Hepatocyte (in vitro differentiated cells): ENCODE measurements around the gene UBIAD1. TPM values are rescaled to one million over a fixed set of nuclear protein-coding genes. Genes with fewer than 3 reads are reported as not detected.

Source experiments
- DNase-seq: peaks from one replicate; pipeline ENCODE4 v3.0.0-alpha.2; 2016; ENCODE audit warnings: low spot score
- H2AFZ ChIP-seq: fragments of 200-600 bp; sonication (generic); 2 replicates; pipeline ENCODE4 v1.6.0; 2016; ENCODE audit warnings: antibody characterized with exemption, mild to moderate bottlenecking
- H3K27ac ChIP-seq: fragments of 200-600 bp; sonication (generic); 2 replicates; pipeline ENCODE4 v1.5.1; 2016; ENCODE audit warnings: mild to moderate bottlenecking
- H3K27me3 ChIP-seq: fragments of 200-600 bp; sonication (generic); 2 replicates; pipeline ENCODE4 v1.6.1; 2016
- H3K36me3 ChIP-seq: fragments of 200-600 bp; sonication (generic); replicated peaks from 2 replicates; pipeline ENCODE4 v1.5.1; 2016; ENCODE audit warnings: low read depth; ENCODE audit not compliant: insufficient read depth
- H3K4me1 ChIP-seq: fragments of 200-600 bp; sonication (generic); 2 replicates; pipeline ENCODE4 v1.5.1; 2016; ENCODE audit warnings: mild to moderate bottlenecking, moderate library complexity; ENCODE audit not compliant: insufficient read depth
- H3K4me2 ChIP-seq: fragments of 200-600 bp; sonication (generic); 2 replicates; pipeline ENCODE4 v1.6.0; 2016
- H3K4me3 ChIP-seq: fragments of 200-600 bp; sonication (generic); 2 replicates; pipeline ENCODE4 v1.5.1; 2016; ENCODE audit warnings: mild to moderate bottlenecking
- H3K79me2 ChIP-seq: fragments of 200-600 bp; sonication (generic); 2 replicates; pipeline ENCODE4 v1.6.0; 2017; ENCODE audit warnings: mild to moderate bottlenecking
- H3K9me2 ChIP-seq: fragments of 200-600 bp; sonication (generic); replicated peaks from 2 replicates; pipeline ENCODE4 v1.6.0; 2017; ENCODE audit warnings: mild to moderate bottlenecking; ENCODE audit not compliant: insufficient read depth
- H3K9me3 ChIP-seq: fragments of 200-600 bp; sonication (generic); 2 replicates; pipeline ENCODE4 v1.5.1; 2016; ENCODE audit warnings: low read depth, mild to moderate bottlenecking
- H4K20me1 ChIP-seq: fragments of 200-600 bp; sonication (generic); 2 replicates; pipeline ENCODE4 v1.6.0; 2016; ENCODE audit warnings: mild to moderate bottlenecking; ENCODE audit not compliant: insufficient read depth, poor library complexity, severe bottlenecking
- CTCF ChIP-seq: fragments of 200-600 bp; sonication (generic); IDR thresholded peaks from 2 replicates; pipeline ENCODE4 v1.5.1; 2016; ENCODE audit warnings: antibody characterized with exemption, mild to moderate bottlenecking; ENCODE audit not compliant: poor library complexity
- EZH2 ChIP-seq: fragments of 200-600 bp; sonication (generic); IDR thresholded peaks from 2 replicates; pipeline ENCODE4 v1.6.1; 2016; ENCODE audit warnings: antibody characterized with exemption, mild to moderate bottlenecking, borderline replicate concordance
- EZH2phosphoT487 ChIP-seq: fragments of 200-600 bp; sonication (generic); IDR thresholded peaks from one replicate; pipeline ENCODE4 v1.6.1; 2018; ENCODE audit warnings: antibody characterized with exemption, mild to moderate bottlenecking, low read depth, moderate library complexity; ENCODE audit not compliant: unreplicated experiment, severe bottlenecking
- WGBS: methylation state at CpG from one replicate; pipeline ENCODE4 v1.1.6; 2016; ENCODE audit warnings: low lambda C conversion rate; ENCODE audit errors: missing lambda C conversion rate; 5-methylcytosine and 5-hydroxymethylcytosine counted together
- polyA plus RNA-seq: library from polyadenylated mRNA; unstranded; fragments of >200 nt; fragmentation: Nextera tagmentation; extraction: Ambion mirVana; gene quantifications from 2 replicates; pipeline ENCODE4 v1.2.1, GENCODE V29; 2016
- total RNA-seq: library from RNA; depleted of rRNA; stranded (reverse); fragments of >200 nt; gene quantifications from 2 replicates; pipeline ENCODE4 v1.2.3, GENCODE V29; 2014

Gene UBIAD1
- total and polyA plus RNA-seq, 2 experiments from 2014 or later, result 9.1 to 18.3 TPM

- no peak overlapping the region for H3K27ac ChIP-seq
- H3K79me2 ChIP-seq, result peaks cover 39% of the 10 kb centered on the region
- peaks cover 6% of the 10 kb centered on the region for H4K20me1 ChIP-seq
- TF ChIP-seq CTCF (no peak), EZH2 (no peak), EZH2phosphoT487 (no peak)
- H3K4me3 ChIP-seq, result no peak overlapping the region
- no peaks in the 10 kb centered on the region for H3K27me3 ChIP-seq
- peaks cover 16% of the 10 kb centered on the region for H3K4me1 ChIP-seq
- WGBS, result 95% methylated on average over 5 of the region's 5 CpGs
- no peak overlapping the region for H2AFZ ChIP-seq
- no peaks in the 10 kb centered on the region for H3K36me3 ChIP-seq
- no peak overlapping the region for H3K4me2 ChIP-seq
- no peaks in the 10 kb centered on the region for H3K9me3 ChIP-seq
- no peaks in the 10 kb centered on the region for H3K9me2 ChIP-seq
- DNase-seq, result no peak
These were observed 6.2 kb downstream of the UBIAD1 start for GRCh38 chr1:11279152-11279551.

GRCh38 chr1:11279630-11280029 lies 6.6 kb downstream of the UBIAD1 start:
- Histone ChIP-seq H3K27ac (no peak overlapping the region), H3K36me3 (no peaks in the 10 kb centered on the region), H4K20me1 (peaks cover 6% of the 10 kb centered on the region), H3K4me3 (no peak overlapping the region), H3K4me2 (no peak overlapping the region), H3K79me2 (peaks cover 35% of the 10 kb centered on the region), H3K9me3 (no peaks in the 10 kb centered on the region), H3K9me2 (no peaks in the 10 kb centered on the region), H2AFZ (no peak overlapping the region), H3K27me3 (no peaks in the 10 kb centered on the region), H3K4me1 (peaks cover 11% of the 10 kb centered on the region)
- no peak for DNase-seq
- TF ChIP-seq EZH2 (no peak), CTCF (no peak), EZH2phosphoT487 (no peak)
- WGBS, result 92% methylated on average over 1 of the region's 1 CpG

GRCh38 chr1:11280719-11281376 lies 7.8 kb downstream of the UBIAD1 start:
- H3K9me3 ChIP-seq, result no peaks in the 10 kb centered on the region
- no peaks in the 10 kb centered on the region for H3K9me2 ChIP-seq
- DNase-seq, result no peak
- no peaks in the 10 kb centered on the region for H3K27me3 ChIP-seq
- WGBS, result 87% methylated on average over 4 of the region's 4 CpGs
- no peaks in the 10 kb centered on the region for H3K4me1 ChIP-seq
- H3K27ac ChIP-seq, result no peak overlapping the region
- H3K79me2 ChIP-seq, result peaks cover 22% of the 10 kb centered on the region
- H3K4me3 ChIP-seq, result no peak overlapping the region
- no peak overlapping the region for H3K4me2 ChIP-seq
- peaks cover 6% of the 10 kb centered on the region for H4K20me1 ChIP-seq
- no peak for TF ChIP-seq EZH2phosphoT487
- no peak for TF ChIP-seq CTCF
- no peak for TF ChIP-seq EZH2
- no peak overlapping the region for H2AFZ ChIP-seq
- H3K36me3 ChIP-seq, result no peaks in the 10 kb centered on the region
